HG02610 (cell line): Measurements from ENCODE around the gene XXYLT1.

Source experiments
- ATAC-seq: cut with Tn5 transposase; IDR thresholded peaks from one replicate; pipeline ENCODE4 v1.9.1; 2021; ENCODE audit warnings: mild to moderate bottlenecking, moderate library complexity; ENCODE audit not compliant: unreplicated experiment

XXYLT1 gene

DNA sequence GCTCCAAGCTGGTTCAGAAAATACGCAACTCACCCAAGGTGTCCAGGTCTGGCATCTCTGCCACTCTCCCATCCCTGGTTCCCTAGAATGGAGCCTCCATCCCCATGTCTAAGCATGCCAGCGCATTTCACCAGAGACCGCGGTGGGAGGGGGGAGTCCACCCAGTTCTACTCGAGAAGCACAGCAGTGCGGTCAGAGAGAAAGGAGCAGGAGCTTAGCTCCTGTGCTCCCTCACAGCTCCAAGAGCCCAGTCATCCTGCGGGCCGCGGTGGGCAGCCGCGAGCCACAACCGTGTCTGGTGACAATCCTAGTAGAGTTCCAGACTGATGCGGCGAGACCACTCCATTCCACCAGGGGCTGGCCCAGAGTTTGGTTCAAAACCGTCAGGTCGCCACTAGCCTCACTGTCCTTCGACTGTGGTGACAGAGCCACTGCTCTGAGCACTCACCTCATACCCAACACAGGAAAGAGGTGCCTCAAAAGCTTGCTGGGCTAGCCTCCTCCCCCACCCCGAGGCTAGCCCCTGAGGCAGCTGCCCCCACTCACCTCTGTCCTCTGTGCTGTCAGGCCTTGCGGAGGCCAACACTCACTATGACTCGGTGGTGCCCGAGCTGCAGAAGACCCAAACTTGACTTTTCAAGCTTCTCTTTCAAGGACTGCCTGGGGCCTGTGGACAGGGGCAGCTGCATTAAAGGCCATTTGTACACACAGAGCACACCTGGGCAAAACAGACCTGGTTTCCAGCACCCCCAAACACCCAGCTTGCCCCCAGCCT is 185.4 kb downstream of the XXYLT1 start:
- ATAC-seq = no peak

DNA sequence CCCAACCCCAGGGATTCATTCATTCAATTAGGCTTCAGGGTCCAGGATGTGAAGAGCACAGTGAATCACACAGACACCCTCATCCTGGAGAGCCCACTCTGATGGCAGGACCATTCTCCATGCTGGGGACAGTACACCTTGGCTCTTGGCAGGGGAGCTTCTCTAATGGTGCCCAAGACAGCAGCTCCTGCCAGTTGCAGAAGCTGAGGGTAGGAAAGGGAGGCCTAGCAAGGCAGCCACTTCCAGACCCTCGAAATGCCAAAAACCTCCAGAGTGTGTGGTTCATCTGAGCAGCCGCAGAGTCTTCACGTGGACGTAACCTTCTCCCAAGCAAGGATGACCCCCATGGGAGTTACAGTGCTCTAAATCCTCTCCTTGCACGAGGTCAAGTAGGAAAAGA is 186.2 kb downstream of the XXYLT1 start:
- ATAC-seq = no peak

DNA sequence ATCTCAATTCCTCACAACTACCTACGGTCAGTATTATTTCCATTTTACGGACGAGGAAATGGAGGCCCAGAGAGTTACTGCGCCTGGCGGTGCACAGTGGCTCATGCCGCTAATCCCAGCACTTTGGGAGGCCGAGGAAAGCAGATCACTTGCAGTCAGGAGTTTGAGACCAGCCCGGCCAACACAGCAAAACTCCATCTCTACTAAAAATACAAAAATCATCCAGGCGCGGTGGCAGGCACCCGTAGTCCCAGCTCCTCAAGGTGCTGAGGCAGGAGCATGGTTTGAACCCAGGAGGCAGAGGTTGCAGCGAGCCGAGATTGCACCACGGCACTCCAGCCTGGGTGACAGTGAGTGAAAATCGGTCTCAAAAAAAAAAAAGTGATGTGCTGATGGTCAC is 187.3 kb downstream of the XXYLT1 start:
- no peak for ATAC-seq

DNA sequence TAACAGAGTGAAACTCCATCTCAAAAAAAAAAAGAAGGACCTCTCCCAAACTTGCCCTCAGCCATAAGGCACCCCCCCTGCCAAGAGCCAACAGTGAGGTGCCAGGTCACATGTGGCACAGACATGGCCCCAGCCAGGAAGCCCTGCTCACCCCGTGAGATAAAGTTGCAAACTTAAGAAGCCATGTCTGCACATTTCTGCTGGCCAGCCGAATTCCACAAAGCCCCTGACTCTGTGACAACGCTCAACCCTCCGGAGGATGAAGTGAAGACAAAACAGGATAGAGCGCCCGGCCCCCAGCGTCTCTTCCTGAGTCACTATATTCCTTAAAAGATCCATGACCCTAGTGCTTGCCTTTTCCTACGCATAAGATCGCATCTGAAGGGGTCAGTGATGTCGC is 188.1 kb downstream of the XXYLT1 start:
- ATAC-seq = no peak

DNA sequence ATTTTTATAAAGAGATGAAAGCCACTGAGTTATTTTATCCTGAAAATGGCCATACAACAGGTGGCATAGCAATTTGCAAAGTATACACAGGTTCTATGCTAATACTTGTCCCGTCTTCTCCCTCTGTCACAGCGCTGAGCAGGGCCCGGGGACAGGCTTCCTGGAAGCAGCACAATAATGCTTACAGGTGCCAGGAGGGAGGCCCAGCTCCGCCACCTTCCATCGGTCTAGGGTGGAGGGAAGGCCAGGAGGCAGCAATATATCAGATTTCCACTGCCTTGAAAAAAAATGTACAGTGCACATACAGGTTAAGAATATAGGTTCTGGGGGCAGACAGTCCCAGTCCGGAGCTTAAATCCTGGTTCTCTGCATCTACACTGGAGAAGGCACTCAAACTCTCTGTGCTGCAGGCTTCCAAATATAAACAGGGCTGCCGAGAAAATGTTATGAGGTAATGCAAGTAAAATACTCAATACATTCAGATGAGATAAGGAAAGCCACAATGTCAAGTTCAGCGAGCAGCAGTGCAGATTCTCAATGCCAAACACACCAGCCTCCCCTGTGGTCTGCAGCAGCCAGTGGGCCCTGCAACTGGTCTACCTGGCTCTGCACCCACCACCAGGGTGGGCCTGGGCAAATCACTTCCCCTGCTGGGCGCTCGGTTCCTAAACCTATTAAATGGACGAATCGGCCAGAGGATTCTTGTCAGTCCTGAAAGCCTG is 189.6 kb downstream of the XXYLT1 start:
- no peak for ATAC-seq

DNA sequence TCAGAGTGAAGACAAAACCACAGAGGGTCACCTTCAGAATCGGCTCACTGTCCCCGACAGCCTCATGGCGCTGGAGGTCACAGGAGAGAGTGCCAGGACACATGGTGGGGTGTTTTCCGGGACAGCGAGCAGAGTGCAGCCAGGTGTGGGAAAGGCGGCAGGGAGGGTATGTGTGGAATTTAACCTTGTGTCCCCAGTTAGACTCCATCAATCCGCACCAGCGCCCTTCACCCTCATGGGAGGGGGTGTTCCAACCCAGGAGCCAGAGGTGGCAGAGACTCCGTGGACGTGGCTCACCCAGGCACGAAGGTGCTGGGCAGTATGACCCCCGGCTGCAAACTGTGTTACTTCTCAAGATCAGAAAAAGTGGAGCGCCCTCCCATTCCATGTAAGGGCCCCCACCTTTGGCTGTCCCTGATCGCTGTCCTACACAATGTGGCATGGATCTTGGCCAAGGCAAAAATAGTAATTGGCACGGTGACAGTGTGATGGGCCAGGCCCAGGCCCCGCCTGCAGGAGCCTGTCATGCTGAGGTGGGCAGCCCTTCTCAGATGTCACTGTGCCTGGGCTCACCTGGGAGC is 190.3 kb downstream of the XXYLT1 start:
- ATAC-seq = no peak

DNA sequence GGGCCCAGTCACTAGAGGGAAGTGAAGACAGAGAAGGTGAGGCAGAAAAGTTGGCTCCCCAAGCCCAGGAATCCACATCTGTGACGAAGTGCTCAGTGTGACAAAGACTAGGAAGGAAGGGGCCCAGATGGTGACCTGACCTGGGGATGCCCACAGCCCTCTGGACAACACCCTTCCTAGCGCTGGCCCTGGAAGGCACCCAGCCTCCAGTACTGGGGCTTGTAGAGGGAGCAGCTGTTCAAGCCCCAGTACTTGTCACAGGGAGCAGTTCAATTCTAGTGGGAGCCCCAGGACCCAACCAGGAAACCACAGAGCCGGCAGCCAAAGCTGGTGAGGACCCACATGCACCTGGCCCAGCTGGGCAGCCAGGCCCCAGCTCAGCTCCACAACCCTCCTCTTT is 190.8 kb downstream of the XXYLT1 start:
- ATAC-seq = no peak

DNA sequence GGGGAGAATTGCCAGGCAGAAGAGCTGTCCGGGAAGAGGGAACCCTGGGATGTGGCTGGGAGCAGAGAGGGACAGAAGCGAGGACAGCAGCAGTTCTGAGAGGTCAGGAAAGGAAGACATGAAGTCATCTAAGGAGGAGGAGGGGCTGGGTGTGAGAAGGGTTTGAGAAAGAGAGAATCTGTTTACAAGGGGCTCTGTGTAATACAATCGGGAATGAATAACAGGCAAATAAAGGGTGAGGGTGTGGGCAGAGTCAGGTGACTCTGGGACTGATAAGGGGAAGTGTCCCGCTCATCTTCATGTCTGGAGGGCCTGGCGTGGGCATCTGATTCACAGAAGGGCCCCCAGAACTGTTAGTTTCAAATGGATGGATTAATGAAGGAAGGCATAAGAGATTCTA is 191.3 kb downstream of the XXYLT1 start:
- no peak for ATAC-seq

DNA sequence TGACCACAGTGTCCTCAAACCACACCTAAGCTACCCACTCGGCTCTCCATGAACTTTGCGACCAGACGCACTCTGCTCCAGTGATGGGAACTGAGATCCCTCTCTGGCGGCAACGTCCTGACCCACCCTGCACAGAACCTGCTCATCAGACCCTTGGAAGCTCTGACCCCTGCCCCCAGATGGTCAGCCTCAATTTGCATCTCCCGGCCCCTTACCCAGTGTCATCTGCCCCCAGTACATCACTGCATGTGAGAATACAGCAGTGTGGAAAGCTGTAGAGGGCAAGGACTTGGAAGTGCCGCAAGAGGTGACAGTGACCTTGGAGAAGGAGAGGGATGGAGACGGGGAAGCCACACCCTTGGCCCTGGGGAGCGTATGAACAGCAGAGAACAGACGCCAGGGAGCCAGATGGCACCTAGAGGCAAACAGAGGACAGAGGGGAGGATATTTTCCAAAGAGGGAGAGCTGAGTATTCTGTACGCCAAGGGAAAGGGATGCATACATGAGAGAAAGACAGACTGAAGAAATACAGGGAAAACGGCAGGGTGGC is 192.0 kb downstream of the XXYLT1 start:
- no peak for ATAC-seq

DNA sequence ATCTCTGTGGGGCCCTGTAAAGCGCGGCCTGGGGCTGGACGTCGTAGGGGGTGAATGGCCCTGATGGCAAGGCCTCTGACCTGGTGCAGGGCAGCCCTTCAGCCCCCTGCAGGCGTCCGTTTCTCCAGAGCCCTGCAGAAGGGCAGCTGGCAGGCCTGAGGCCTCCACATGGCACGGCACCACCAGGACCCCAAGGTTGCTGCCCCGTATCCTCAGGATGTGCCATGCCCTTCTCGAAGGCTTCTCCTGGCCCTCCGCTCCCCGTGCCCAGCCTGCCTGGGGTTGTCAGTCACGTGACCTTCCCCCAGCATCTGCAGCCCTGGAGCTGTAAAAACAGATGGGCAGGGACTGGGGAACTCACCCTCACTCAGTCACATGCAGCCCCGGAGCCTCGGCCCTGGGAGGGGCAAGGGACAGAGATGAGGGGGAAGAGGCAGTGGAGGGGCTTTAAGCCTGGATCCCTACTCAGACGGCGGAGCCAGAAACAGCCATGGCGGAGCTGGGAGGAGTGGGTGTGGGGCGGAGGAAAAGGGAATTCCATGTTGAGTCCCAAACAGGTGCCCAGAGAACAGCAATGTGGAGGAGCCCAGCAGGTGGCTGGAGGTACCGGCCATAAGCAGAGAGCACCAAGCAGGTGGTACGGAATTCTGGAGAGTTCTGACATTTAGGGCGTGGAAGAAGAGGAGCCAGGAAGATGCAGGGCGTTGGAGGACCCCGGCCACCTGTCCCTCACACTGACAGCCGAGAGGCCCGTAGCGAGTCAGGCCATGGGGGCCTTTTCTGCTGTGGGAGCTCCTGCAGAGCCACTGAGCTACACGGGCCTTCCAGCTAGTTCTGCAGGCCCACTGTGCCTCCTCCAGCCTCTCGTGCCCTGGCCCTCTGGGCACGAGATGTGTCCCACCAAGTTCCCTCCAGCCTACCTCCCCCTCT is 193.1 kb downstream of the XXYLT1 start:
- ATAC-seq = no peak

DNA sequence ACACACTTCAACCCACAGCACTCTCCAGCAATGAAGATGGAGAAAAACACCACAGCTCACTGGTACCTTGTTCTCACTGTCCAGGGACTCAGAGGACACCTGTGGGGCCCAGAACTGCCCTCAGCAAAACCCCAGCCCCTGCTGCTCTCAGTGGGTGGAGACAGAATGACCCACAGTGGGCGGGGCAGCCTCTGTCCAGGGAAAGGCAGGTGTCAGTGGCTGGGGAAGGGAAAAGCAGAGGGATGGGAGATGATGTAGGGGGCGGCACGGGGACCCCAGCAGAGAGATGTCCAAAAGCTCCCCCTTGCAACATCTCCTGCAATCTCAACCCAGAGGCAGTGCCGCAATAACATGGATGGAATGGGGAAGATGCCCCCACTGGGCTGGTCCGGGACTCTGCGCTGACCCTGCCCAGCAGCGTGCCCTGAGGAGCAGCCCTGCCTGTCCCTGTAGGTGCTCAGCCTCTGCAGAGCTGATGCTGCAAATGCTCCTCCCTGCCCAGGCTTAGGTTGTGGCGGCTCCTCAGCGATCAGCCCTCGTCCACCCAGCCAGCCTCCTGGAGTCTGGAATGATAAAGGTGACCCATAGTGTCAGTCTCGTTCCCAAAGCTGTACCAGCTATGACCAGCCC is 193.9 kb downstream of the XXYLT1 start:
- no peak for ATAC-seq

DNA sequence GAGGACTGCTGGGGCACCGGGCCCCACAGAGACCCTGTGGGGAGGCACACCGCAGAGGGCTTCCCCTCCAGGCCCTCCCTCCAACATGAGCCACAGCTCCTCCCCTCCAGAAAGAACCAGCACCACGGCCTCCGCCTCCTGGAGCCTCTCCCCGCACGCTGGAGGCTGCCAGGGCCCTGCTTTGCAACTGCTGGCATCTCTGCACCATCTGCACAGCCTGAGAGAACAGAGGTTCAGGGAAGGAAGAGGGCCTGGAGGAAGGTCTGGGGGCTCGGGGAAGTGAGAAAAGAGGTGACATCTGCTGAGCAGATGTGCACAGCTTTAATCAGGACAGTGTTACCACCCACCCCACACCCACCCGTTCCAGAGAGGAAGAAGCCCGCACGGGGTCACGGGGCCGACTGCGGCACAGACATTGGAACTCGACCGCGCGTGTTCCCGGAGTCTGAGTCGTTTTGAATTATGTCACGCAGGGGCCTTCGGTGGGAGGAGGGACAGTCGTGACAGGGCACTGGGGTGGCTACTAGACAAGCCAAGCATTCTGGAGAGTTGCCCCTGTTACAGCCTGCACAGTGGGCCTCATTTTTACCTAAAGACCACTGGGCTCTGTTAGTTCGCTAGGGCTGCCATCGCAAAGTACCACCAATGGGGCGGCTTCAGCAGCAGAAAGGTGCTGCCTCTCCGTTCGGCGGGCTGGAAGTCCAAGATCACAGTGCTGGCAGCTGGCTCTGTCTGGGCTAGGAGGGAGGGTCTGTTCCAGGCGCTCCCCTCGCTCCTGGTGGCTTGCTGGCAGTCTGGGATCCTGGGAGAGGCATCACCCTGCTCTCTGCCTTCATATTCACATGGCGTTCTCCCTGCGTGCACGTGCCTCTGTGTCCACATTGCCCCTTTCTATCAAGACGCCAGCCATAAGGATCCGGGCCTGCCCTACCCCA is 194.8 kb downstream of the XXYLT1 start:
- ATAC-seq = no peak

DNA sequence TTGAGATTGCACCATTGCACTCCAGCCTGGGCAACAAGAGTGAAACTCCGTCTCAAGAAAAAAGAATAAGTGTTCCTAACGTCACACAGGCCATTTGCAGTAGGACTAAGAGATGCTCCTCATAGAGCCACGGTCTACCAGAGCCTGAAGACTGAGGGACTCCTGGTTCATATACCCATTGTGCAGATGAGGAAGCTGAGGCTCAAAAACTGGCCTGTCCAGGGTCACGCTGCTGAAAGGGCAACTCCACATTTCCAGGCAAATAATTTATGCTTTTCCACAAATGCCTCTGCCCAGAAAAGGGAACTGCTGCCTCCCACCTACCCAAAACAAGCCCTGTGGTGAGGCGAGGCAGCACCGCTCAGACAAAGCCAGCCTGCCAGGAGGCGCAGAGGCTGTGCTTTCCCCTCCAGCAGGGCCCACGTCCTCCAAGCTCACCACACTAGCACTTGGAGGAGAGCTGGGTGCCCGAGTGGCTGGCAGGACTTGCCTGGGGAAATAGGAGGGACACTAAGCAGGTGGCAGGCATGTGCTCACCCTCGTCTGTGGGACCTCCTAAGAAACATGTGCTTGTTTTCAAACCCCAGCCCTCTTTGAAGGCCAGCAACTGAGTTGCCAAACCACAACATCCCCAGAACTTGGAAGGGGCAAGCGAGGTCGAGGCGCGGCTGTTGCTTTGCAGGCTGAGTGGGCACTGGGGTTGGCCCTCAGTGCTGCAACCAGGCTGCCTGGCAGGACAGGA is 195.6 kb downstream of the XXYLT1 start:
- no peak for ATAC-seq

DNA sequence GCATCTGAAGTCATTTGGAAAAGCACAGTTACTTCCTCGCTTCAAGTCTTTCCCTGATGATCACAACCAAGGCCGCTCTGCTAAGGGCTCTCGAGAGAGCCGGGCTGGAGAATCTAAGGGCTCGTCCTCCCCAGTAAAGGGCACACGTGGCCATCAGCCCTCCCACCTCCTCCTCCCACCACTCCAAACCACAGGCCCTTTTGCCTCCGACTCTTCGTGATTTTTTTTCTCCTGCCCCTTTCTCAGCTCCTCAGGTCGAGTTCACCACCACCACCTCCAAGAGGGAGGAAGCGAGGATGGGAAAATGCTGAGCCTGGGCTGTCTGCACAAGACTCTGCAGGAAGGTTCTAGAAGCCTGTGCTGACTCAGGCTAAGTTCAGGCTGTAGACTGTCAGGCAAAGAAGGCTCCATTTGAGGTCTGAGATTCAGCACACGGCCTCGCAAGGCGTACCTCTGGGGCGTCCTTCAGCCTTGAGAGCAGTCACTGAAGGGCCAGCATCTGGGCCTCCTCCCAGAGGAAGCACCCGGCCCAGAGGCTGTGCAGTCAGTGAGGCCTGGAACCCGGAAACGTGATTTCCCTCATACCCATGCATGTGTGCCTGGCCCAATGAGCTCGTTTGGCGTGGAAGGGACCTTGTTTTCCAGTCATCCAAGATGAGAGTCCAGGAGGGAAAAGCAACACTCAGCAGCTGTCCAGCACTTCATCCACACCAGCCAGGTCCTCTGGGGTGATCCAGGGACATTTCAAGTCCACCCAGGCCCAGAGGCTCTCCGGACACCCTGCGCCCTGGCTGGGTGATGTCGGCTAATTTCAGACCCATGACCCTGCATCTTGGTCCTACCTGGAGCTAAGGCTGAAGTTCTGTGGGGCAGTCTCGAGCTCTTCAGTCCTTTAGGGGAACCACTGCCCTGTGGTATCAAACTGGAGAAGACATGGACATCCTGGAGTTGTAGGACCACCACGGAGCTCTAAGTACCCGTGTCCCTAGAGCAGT is 196.8 kb downstream of the XXYLT1 start:
- no peak for ATAC-seq

DNA sequence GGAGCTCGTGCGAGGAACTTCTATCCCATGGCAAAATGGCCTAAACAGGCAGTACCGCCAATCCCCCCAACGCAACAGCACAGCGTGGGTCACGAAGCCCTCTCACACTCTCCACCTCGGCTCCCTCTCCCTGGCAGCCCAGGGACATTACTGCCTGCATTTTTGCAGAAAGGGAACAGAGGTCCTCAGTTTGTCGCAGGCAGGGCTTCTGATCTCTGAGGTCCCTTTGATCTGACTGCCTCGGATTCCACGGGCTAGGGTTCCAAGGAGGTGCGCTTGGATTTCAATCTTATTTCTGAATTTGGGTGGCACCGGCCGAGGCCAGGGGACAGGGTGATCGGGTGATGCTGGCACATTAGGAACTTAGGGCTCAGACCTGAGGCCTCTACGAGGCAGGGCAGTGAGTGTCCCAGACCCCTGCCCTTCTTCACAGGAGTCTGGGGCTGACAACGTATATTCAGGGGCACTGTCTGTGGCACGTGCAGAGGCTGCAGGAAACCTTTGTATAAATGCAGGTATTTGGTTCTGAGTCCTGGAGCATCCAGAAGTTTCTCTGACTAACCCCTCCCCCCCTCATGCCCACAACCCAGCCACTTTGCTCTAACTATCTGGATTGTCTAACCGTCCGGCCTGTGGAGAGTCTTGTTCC is 197.9 kb downstream of the XXYLT1 start:
- ATAC-seq = no peak

DNA sequence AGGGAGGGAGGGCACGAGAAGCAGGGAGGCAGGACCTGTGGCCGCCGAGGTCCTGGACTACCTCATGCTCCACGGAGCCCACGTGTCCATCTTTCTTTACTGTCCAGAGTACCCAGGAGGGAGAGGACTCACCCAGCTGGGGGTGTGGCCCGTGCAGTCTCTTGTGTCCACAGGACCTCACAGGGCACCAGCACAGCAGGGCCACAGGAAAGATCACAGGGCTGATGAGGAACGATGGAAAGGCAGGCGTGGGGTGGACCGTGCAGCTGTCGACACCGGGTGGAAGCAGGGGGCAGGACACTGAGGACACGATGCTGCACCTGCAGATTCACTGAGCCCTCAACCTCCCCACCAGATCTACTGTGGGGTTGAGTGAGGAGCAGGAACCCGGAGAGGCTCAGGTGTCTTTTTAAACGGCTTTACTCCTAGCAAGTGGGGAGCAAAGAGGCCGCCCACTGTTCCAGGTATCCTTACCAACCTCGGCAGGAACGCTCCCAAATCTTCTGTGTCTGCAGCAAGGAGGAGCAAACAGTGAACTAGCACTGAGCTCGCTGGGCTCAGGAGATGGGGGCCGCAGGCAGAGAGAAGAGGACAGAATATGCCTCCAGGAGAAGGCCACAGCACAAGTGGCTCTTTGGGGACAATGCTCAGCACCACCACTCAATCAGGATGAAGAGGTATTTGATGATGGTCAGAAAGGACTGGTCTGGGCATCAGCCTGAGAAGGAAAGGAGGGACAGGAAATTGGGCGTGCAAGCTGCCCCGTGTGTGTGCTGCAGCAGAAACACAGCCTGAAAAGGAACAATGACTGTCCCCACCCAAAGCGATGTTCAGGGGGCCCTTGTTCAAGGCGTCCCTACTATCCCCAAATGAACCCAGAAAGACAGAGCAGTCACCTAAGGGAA is 198.8 kb downstream of the XXYLT1 start:
- no peak for ATAC-seq
